ENCODE measurements around the gene RAB6B. TPM values are rescaled to one million over a fixed set of nuclear protein-coding genes. Genes with fewer than 3 reads are reported as not detected.
"Not testable (repeated sequence)": the region's sequence is repeated elsewhere in the genome, so short reads cannot be mapped to it uniquely, and the experiment has no call there.

Gene RAB6B
- polyA plus RNA-seq, 1 donor from 2014 or later = 57.5 TPM

GRCh38 chr3:133781570-133781969 lies 114.1 kb downstream of the RAB6B start:
- no peaks in the 10 kb centered on the region for H4K20me1 ChIP-seq (ENCODE audit: insufficient read depth)
- H3K27me3 ChIP-seq (ENCODE audit: insufficient read depth, low read depth, low read length) = no peaks in the 10 kb centered on the region
- no peak overlapping the region for H3K4me2 ChIP-seq (ENCODE audit: low read length)
- H3K27ac ChIP-seq (ENCODE audit: low read length) = no peak overlapping the region
- H2AFZ ChIP-seq (ENCODE audit: low read depth, low read length) = no peak overlapping the region
- H3K9me3 ChIP-seq (ENCODE audit: low read length) = no peaks in the 10 kb centered on the region
- no peaks in the 10 kb centered on the region for H3K79me2 ChIP-seq (replicated peaks; ENCODE audit: insufficient read depth, low read length)
- no peaks in the 10 kb centered on the region for H3K9me2 ChIP-seq (ENCODE audit: insufficient read depth, low read length)
- no peaks in the 10 kb centered on the region for H3F3A ChIP-seq (ENCODE audit: insufficient read depth, low read length, poor library complexity, severe bottlenecking)
- H3K4me3 ChIP-seq (ENCODE audit: low read length) = no peak overlapping the region
- H3K36me3 ChIP-seq (ENCODE audit: insufficient read depth, low read length) = no peaks in the 10 kb centered on the region
- TF ChIP-seq MXI1 (conservative IDR thresholded peaks at IDR 0.05; ENCODE audit: poor library complexity, severe bottlenecking) = no peak
- no peak for TF ChIP-seq SMC3 (conservative IDR thresholded peaks at IDR 0.05; ENCODE audit: poor library complexity)
- no peak for TF ChIP-seq RAD21 (conservative IDR thresholded peaks at IDR 0.05)
- no peak overlapping the region for H3K9ac ChIP-seq (ENCODE audit: low read length)

GRCh38 chr3:133780756-133781155 lies 114.9 kb downstream of the RAB6B start:
- not testable (repeated sequence) for H3K9me2 ChIP-seq (ENCODE audit: insufficient read depth, low read length); H3K36me3 ChIP-seq (ENCODE audit: insufficient read depth, low read length); H3K9me3 ChIP-seq (ENCODE audit: low read length); H2AFZ ChIP-seq (ENCODE audit: low read depth, low read length); H3K4me2 ChIP-seq (ENCODE audit: low read length); H3K79me2 ChIP-seq (replicated peaks; ENCODE audit: insufficient read depth, low read length); H4K20me1 ChIP-seq (ENCODE audit: insufficient read depth); H3K27me3 ChIP-seq (ENCODE audit: insufficient read depth, low read depth, low read length); H3F3A ChIP-seq (ENCODE audit: insufficient read depth, low read length, poor library complexity, severe bottlenecking); H3K27ac ChIP-seq (ENCODE audit: low read length); H3K4me3 ChIP-seq (ENCODE audit: low read length); H3K9ac ChIP-seq (ENCODE audit: low read length)

GRCh38 chr3:133779626-133780203 lies 116.0 kb downstream of the RAB6B start:
- no peaks in the 10 kb centered on the region for H4K20me1 ChIP-seq (ENCODE audit: insufficient read depth)
- no peak overlapping the region for H3K9ac ChIP-seq (ENCODE audit: low read length)
- H3F3A ChIP-seq (ENCODE audit: insufficient read depth, low read length, poor library complexity, severe bottlenecking) = no peaks in the 10 kb centered on the region
- no peak overlapping the region for H3K27ac ChIP-seq (ENCODE audit: low read length)
- no peak for TF ChIP-seq SMC3 (conservative IDR thresholded peaks at IDR 0.05; ENCODE audit: poor library complexity)
- TF ChIP-seq, protein P1, sequence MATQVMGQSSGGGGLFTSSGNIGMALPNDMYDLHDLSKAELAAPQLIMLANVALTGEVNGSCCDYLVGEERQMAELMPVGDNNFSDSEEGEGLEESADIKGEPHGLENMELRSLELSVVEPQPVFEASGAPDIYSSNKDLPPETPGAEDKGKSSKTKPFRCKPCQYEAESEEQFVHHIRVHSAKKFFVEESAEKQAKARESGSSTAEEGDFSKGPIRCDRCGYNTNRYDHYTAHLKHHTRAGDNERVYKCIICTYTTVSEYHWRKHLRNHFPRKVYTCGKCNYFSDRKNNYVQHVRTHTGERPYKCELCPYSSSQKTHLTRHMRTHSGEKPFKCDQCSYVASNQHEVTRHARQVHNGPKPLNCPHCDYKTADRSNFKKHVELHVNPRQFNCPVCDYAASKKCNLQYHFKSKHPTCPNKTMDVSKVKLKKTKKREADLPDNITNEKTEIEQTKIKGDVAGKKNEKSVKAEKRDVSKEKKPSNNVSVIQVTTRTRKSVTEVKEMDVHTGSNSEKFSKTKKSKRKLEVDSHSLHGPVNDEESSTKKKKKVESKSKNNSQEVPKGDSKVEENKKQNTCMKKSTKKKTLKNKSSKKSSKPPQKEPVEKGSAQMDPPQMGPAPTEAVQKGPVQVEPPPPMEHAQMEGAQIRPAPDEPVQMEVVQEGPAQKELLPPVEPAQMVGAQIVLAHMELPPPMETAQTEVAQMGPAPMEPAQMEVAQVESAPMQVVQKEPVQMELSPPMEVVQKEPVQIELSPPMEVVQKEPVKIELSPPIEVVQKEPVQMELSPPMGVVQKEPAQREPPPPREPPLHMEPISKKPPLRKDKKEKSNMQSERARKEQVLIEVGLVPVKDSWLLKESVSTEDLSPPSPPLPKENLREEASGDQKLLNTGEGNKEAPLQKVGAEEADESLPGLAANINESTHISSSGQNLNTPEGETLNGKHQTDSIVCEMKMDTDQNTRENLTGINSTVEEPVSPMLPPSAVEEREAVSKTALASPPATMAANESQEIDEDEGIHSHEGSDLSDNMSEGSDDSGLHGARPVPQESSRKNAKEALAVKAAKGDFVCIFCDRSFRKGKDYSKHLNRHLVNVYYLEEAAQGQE (IDR thresholded peaks at IDR 0.05; ENCODE audit: borderline replicate concordance) = no peak
- TF ChIP-seq TAF1 (IDR thresholded peaks at IDR 0.05; ENCODE audit: low read depth) = no peak
- no peak for TF ChIP-seq MXI1 (conservative IDR thresholded peaks at IDR 0.05; ENCODE audit: poor library complexity, severe bottlenecking)
- TF ChIP-seq POLR2AphosphoS5 (IDR thresholded peaks at IDR 0.05) = no peak
- TF ChIP-seq EZH2 (IDR thresholded peaks at IDR 0.05; ENCODE audit: borderline replicate concordance, insufficient read depth, low read length, poor library complexity, severe bottlenecking) = no peak
- TF ChIP-seq, protein P2, sequence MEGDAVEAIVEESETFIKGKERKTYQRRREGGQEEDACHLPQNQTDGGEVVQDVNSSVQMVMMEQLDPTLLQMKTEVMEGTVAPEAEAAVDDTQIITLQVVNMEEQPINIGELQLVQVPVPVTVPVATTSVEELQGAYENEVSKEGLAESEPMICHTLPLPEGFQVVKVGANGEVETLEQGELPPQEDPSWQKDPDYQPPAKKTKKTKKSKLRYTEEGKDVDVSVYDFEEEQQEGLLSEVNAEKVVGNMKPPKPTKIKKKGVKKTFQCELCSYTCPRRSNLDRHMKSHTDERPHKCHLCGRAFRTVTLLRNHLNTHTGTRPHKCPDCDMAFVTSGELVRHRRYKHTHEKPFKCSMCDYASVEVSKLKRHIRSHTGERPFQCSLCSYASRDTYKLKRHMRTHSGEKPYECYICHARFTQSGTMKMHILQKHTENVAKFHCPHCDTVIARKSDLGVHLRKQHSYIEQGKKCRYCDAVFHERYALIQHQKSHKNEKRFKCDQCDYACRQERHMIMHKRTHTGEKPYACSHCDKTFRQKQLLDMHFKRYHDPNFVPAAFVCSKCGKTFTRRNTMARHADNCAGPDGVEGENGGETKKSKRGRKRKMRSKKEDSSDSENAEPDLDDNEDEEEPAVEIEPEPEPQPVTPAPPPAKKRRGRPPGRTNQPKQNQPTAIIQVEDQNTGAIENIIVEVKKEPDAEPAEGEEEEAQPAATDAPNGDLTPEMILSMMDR (IDR thresholded peaks at IDR 0.05; ENCODE audit: poor library complexity, severe bottlenecking) = no peak
- TF ChIP-seq EP300 (conservative IDR thresholded peaks at IDR 0.05; ENCODE audit: poor library complexity, severe bottlenecking) = no peak
- TF ChIP-seq RAD21 (conservative IDR thresholded peaks at IDR 0.05) = no peak
- no peaks in the 10 kb centered on the region for H3K9me2 ChIP-seq (ENCODE audit: insufficient read depth, low read length)
- H3K27me3 ChIP-seq (ENCODE audit: insufficient read depth, low read depth, low read length) = no peaks in the 10 kb centered on the region
- no peaks in the 10 kb centered on the region for H3K9me3 ChIP-seq (ENCODE audit: low read length)
- no peak overlapping the region for H3K4me3 ChIP-seq (ENCODE audit: low read length)
- H2AFZ ChIP-seq (ENCODE audit: low read depth, low read length) = no peak overlapping the region
- H3K79me2 ChIP-seq (replicated peaks; ENCODE audit: insufficient read depth, low read length) = no peaks in the 10 kb centered on the region
- H3K36me3 ChIP-seq (ENCODE audit: insufficient read depth, low read length) = no peaks in the 10 kb centered on the region
- H3K4me2 ChIP-seq (ENCODE audit: low read length) = no peak overlapping the region
